Heart left ventricle (tissue), 16 donors: ENCODE measurements around the gene EIF2B5. TPM values are rescaled to one million over a fixed set of nuclear protein-coding genes. Genes with fewer than 3 reads are reported as not detected.

Experiments
- ATAC-seq, 4 donors: fragments of 200-7000 bp; cut with Tn5 transposase; one replicate each; pipeline ENCODE4 v1.9.1; 2020 to 2022; ENCODE audit warnings: moderate library complexity in 4 of 4, mild to moderate bottlenecking in 3 of 4, moderate number of reproducible peaks in 1 of 4
- DNase-seq, 5 donors: peaks; one replicate each; pipeline ENCODE4 v3.0.0-alpha.2; 2020
- H3K27ac ChIP-seq, 12 donors: fragments of 200-600 bp; sonication (generic) in 4 of 12; one replicate each; pipeline versions ENCODE4 v1.5.0 to v1.8.0; 2016 to 2022; ENCODE audit warnings: mild to moderate bottlenecking in 2 of 12
- H3K27me3 ChIP-seq, 9 donors: fragments of 200-600 bp; sonication (generic) in 2 of 9; one replicate each; pipeline versions ENCODE4 v1.5.1 to v1.8.0; 2016 to 2022; ENCODE audit warnings: mild to moderate bottlenecking in 3 of 9
- H3K36me3 ChIP-seq, 9 donors: fragments of 200-600 bp; sonication (generic) in 2 of 9; one replicate each; pipeline versions ENCODE4 v1.5.0 to v1.8.0; 2018 to 2022; ENCODE audit warnings: mild to moderate bottlenecking in 2 of 9
- H3K4me1 ChIP-seq, 12 donors: fragments of 200-600 bp; sonication (generic) in 4 of 12; one replicate each; pipeline versions ENCODE4 v1.5.0 to v1.8.0; 2016 to 2022; ENCODE audit warnings: mild to moderate bottlenecking in 3 of 12
- H3K4me3 ChIP-seq, 12 donors: fragments of 200-600 bp; sonication (generic) in 4 of 12; one replicate each; pipeline versions ENCODE4 v1.5.0 to v1.8.0; 2017 to 2022; ENCODE audit warnings: mild to moderate bottlenecking in 9 of 12, moderate library complexity in 4 of 12
- H3K9me3 ChIP-seq, 12 donors: fragments of 200-600 bp; sonication (generic) in 4 of 12; one replicate each; pipeline versions ENCODE4 v1.5.0 to v1.8.0; 2016 to 2022; ENCODE audit warnings: mild to moderate bottlenecking in 1 of 12
- POLR2A ChIP-seq, 2 donors: fragments of 450-650 bp; IDR thresholded peaks; one replicate each; pipeline ENCODE4 v1.6.1; 2017; ENCODE audit warnings: antibody characterized with exemption in 2 of 2, mild to moderate bottlenecking in 2 of 2, moderate library complexity in 2 of 2
- WGBS, 4 donors: extraction: QIAGEN DNeasy Blood & Tissue Kit in 2 of 4; methylation state at CpG; one replicate each; pipeline versions ENCODE4 v1.1.5 to v1.1.7; 2013 to 2018; 5-methylcytosine and 5-hydroxymethylcytosine counted together
- intact Hi-C, 10 donors: fragments of 100-400 bp; cut with DNase I; formaldehyde crosslinking; loops; one replicate each; pipeline versions ENCODE4 v1.11.1 to v1.14.2; 2022
- polyA plus RNA-seq, 2 donors: library from polyadenylated mRNA; stranded (reverse); fragments of 200-250 nt; gene quantifications; one replicate each; pipeline ENCODE4 v1.2.3, GENCODE V29; 2013
- total RNA-seq, 9 donors: library from RNA; depleted of rRNA in 2 of 9; stranded (reverse); fragments of >200 nt in 2 of 9; fragmentation: NEBNext Ultra II Directional in 3 of 9; extraction: Animal tissue kit (Norgen Biotek cat#: 25700) in 3 of 9; gene quantifications; one replicate each; pipeline versions ENCODE4 v1.1.0 to v1.2.4, GENCODE V29; 2016 to 2023
- TF ChIP-seq, protein P1 (sequence below), 12 donors: fragments of 200-600 bp; sonication (generic) in 4 of 12; IDR thresholded peaks; one replicate each; pipeline versions ENCODE4 v1.5.0 to v1.8.0; 2018 to 2022; ENCODE audit warnings: antibody characterized with exemption in 12 of 12, mild to moderate bottlenecking in 5 of 12
- donor health status: ischemic (EF 13 %, LVEDD 7.1; RV severe dilation, severe dysfunction).
- donor health status: healthy with polysubstance abuse.
- donor health status: DM: no; HTN: yes; CAD: no.
- donor health status: DM: no; HTN: no; CAD: no.
- donor health status: ischemic (EF 25% LVEDD 6.9; RV normal size, moderate dysfunction).
- donor health status: ischemic (EF 25% LVEDD 5.7; RV mildly dilated, moderate dysfunction).
- donor health status: healthy.
- donor health status: DM: yes; HTN: yes; CAD: no.
- donor health status: ischemic (EF 35%, LVEDD 5.7; RV mildly dilated, moderate dysfunction).
- donor health status: nonischemic (EF 11% LVEDD 7.7; RV severe dilation, severe dysfunction).
- donor health status: DM: yes; HTN: yes; CAD: no.
- donor health status: PGD.
- donor health status: ischemic (EF 29% LVEDD 5.4; RV normal size, mild dysfunction).
- donor health status: nonischemic (EF 23%, LVEDD 6.1; RV moderate dilation, normal function).

Gene EIF2B5
- total and polyA plus RNA-seq, 11 donors = 24.5 to 58.2 (median 30.9) TPM

DNA sequence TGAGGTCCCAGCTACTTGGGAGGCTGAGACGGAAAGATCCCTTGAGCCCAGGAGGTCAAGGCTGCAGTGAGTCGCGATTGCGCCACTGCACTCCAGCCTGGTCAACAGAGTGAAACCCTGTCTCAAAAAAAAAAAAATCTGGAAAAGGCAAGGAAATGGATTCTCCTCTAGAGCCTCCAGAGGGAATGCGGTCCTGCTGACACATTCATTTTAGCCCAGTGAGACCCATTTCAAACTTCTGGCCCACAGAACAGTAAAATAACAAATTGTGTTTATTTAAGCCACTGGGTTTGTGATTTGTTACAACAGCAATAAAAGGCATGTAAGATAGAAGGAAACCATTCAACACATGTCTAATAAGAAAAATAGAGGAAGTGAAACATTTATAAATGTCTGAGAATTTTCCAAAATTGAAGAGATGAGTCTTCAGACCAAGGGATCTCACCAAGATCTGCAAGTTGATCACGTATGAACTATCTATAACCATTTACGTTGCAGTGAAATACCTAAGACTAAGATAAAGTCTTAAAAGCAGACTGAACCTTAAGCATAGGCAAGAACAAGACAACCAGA lies 38.3 kb upstream of the EIF2B5 start, which contains the start of gene HTR3E:
Gene HTR3E (plus strand): TSS at position 254 of the 573 bp plus-strand sequence. CDS start 466 bp downstream, outside the sequence.
- DNase-seq (no peak), ATAC-seq (no peak)
- TF ChIP-seq, protein P1, sequence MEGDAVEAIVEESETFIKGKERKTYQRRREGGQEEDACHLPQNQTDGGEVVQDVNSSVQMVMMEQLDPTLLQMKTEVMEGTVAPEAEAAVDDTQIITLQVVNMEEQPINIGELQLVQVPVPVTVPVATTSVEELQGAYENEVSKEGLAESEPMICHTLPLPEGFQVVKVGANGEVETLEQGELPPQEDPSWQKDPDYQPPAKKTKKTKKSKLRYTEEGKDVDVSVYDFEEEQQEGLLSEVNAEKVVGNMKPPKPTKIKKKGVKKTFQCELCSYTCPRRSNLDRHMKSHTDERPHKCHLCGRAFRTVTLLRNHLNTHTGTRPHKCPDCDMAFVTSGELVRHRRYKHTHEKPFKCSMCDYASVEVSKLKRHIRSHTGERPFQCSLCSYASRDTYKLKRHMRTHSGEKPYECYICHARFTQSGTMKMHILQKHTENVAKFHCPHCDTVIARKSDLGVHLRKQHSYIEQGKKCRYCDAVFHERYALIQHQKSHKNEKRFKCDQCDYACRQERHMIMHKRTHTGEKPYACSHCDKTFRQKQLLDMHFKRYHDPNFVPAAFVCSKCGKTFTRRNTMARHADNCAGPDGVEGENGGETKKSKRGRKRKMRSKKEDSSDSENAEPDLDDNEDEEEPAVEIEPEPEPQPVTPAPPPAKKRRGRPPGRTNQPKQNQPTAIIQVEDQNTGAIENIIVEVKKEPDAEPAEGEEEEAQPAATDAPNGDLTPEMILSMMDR (IDR thresholded peaks at IDR 0.05) = no peak
- TF ChIP-seq POLR2A (IDR thresholded peaks at IDR 0.05) = no peak
- intact Hi-C loops = no loop called here
- WGBS, 4 donors = 82 to 89% (median 84%) methylated on average over 7 of the region's 7 CpGs
- Histone ChIP-seq H3K9me3 (peaks cover 0 to 18% (median 11%) of the 10 kb centered on the region in 12 donors), H3K27me3 (peaks cover 0 to 5% (median 0%) of the 10 kb centered on the region in 9 donors), H3K4me1 (no peaks in the 10 kb centered on the region), H3K36me3 (no peaks in the 10 kb centered on the region), H3K4me3 (no peak within 1 kb of the TSS), H3K27ac (no peak within 1 kb of the TSS)

DNA sequence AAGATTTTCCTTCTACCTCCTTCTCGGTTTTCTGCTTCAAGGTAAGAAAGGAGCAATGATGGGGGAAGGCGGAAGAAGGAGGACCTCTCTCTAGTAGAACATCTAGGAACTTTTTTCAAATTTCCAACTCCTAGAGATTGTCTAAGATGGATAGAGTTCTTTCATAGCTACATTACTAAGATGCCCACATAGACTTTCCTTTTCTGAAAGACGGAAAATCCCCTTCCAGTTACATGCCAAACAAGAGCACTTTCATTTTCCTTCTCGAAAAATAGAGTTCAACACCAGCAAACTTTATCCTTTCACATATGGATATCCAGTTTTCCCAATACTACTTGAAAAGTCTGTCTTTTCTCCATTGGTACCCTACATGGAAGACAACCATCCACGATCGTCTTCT lies 37.6 kb upstream of the EIF2B5 start:
- Histone ChIP-seq H3K9me3 (peaks cover 0 to 12% (median 6%) of the 10 kb centered on the region in 12 donors), H3K36me3 (no peaks in the 10 kb centered on the region), H3K4me3 (no peak overlapping the region), H3K27me3 (peaks cover 0 to 4% (median 0%) of the 10 kb centered on the region in 9 donors), H3K27ac (no peak overlapping the region), H3K4me1 (no peaks in the 10 kb centered on the region)
- intact Hi-C loops = no loop called here
- 83 to 88% (median 87%) methylated on average over 6 of the region's 6 CpGs for WGBS, 4 donors
- no peak for TF ChIP-seq POLR2A (IDR thresholded peaks at IDR 0.05)
- TF ChIP-seq, protein P1 (IDR thresholded peaks at IDR 0.05) = no peak
- DNase-seq (no peak), ATAC-seq (no peak)

DNA sequence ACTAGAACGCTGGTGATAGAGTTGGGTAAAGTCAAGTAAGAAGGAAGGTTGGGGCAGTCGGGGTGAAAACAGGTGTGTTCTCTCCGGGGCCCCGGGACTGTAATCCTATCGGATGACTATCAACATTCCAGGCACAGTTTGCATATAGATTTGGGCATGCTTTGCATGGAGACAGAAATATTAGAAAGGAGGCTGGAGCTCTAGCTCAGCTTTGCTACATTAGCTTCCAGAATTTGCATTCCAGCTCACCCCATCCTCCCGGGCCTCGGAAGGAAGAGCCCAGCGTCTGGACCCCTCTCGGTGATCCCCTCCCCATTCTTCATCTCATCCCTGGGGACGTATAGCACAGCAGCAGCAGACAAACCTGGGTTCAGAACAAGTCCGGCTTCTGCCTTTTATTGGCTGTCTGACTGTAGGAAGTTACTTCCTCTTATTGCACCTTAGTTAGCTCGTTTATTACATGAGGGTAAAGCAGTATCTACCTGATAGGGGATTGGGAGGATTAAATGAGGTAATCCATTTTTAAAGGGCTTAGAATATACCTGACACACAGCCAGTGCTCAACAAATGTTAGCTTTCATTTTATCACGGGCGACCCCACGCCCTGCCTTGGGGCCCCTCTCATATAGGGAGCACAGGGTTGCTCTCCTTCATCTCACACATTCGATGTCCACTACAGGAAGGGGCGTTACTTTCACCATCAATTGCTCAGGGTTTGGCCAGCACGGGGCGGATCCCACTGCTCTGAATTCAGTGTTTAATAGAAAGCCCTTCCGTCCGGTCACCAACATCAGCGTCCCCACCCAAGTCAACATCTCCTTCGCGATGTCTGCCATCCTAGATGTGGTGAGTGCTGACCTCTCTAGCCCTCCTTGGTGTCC lies 35.1 kb upstream of the EIF2B5 start:
- Histone ChIP-seq H3K36me3 (no peaks in the 10 kb centered on the region), H3K27me3 (peaks cover 0 to 4% (median 0%) of the 10 kb centered on the region in 9 donors), H3K4me3 (no peak overlapping the region), H3K4me1 (no peaks in the 10 kb centered on the region), H3K9me3 (peaks cover 0 to 2% (median 0%) of the 10 kb centered on the region in 12 donors), H3K27ac (no peak overlapping the region)
- intact Hi-C loops = no loop called here
- WGBS, 4 donors = 68 to 74% (median 71%) methylated on average over 23 to 24 of the region's 24 CpGs
- TF ChIP-seq, protein P1 (IDR thresholded peaks at IDR 0.05) = no peak
- no peak for TF ChIP-seq POLR2A (IDR thresholded peaks at IDR 0.05)
- DNase-seq (no peak), ATAC-seq (no peak)

DNA sequence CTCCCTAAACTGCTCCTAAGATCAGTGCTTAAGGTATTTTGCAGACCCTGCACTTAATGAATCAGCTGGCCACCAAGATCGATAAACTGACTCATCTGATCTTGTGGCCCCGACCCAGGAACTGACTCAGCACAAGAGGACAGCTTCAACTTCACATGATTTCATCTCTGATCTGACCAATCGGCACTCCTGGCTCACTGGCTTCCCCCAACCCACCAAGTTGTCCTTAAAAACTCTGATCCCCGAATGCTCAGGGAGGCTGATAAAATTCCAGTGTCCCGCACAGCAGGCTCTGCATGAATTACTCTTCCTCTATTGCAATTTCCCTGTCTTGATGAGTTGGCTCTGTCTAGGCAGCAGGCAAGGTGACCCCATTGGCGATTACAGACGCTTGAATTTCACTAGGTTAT lies 24.8 kb upstream of the EIF2B5 start:
- Histone ChIP-seq H3K9me3 (no peaks in the 10 kb centered on the region), H3K4me3 (no peak overlapping the region), H3K4me1 (no peaks in the 10 kb centered on the region), H3K27ac (no peak overlapping the region), H3K36me3 (no peaks in the 10 kb centered on the region), H3K27me3 (peaks cover 0 to 3% (median 0%) of the 10 kb centered on the region in 9 donors)
- 45 to 48% (median 48%) methylated on average over 7 of the region's 7 CpGs for WGBS, 4 donors
- TF ChIP-seq POLR2A (IDR thresholded peaks at IDR 0.05) = no peak
- TF ChIP-seq, protein P1 (IDR thresholded peaks at IDR 0.05) = no peak
- no peak for ATAC-seq
- DNase-seq = no peak
- intact Hi-C loops = no loop called here
